ENCODE measurements around the gene ZNF335. TPM values are rescaled to one million over a fixed set of nuclear protein-coding genes. Genes with fewer than 3 reads are reported as not detected.

Gene ZNF335
- total and polyA plus RNA-seq, 2 of the 13 experiments (the other 11 are each of a cell fraction or from before 2014, with no cell fraction given), result 9.7 to 13.7 TPM

DNA sequence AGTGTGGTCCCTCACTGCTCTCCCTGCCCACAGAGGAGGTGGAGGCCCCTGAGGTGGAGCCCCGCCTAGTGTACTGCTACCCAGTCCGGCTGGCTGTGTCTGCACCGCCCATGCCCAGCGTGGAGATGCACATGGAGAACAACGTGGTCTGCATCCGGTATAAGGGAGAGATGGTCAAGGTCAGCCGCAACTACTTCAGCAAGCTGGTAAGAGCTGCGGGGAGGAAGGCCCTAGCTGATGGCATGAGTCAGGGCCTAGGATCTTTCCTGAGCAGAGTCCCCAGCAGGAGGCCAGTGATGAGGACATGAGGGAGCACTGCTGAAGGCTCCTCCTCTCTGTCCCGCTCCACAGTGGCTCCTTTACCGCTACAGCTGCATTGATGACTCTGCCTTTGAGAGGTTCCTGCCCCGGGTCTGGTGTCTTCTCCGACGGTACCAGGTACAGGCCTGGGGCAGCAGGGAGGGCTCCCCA is 26.3 kb downstream of the ZNF335 start (continued):
- TF ChIP-seq, protein P1, sequence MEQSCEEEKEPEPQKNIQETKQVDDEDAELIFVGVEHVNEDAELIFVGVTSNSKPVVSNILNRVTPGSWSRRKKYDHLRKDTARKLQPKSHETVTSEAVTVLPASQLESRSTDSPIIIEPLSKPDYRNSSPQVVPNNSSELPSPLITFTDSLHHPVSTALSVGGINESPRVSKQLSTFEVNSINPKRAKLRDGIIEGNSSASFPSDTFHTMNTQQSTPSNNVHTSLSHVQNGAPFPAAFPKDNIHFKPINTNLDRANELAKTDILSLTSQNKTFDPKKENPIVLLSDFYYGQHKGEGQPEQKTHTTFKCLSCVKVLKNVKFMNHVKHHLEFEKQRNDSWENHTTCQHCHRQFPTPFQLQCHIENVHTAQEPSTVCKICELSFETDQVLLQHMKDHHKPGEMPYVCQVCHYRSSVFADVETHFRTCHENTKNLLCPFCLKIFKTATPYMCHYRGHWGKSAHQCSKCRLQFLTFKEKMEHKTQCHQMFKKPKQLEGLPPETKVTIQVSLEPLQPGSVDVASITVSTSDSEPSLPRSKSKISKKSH (CRISPR knock-in tag; IDR thresholded peaks at IDR 0.05; ENCODE audit: borderline replicate concordance), result peak; percentile 48; the same call in 1 of the 2 replicates
- TF ChIP-seq POLR2AphosphoS5 (IDR thresholded peaks at IDR 0.05; ENCODE audit: low read depth, low read length) (0 out of 2 replicates have a peak, but pooled peaks have one; percentile 7), ZNF569 (CRISPR knock-in tag; IDR thresholded peaks at IDR 0.05; ENCODE audit: borderline replicate concordance) (no peak), FOSL2 (CRISPR knock-in tag; IDR thresholded peaks at IDR 0.05) (peak; percentile 49), DPF2 (CRISPR knock-in tag; IDR thresholded peaks at IDR 0.05; ENCODE audit: borderline replicate concordance, low read depth) (0 out of 2 replicates have a peak, but pooled peaks have one; percentile 8), ZHX1 (CRISPR knock-in tag; IDR thresholded peaks at IDR 0.05; ENCODE audit: low read depth) (peak; percentile 50; the same call in 1 of the 2 replicates), ZBTB33 (CRISPR knock-in tag; IDR thresholded peaks at IDR 0.05) (peak; percentile 97), HES4 (CRISPR knock-in tag; IDR thresholded peaks at IDR 0.05; ENCODE audit: borderline replicate concordance) (no peak; the same call in 1 of the 2 replicates), MED1 (CRISPR knock-in tag; IDR thresholded peaks at IDR 0.05) (no peak), NFRKB (IDR thresholded peaks at IDR 0.05) (no peak)
- TF ChIP-seq, protein P2, sequence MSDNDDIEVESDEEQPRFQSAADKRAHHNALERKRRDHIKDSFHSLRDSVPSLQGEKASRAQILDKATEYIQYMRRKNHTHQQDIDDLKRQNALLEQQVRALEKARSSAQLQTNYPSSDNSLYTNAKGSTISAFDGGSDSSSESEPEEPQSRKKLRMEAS (IDR thresholded peaks at IDR 0.05), result 0 out of 2 replicates have a peak, but pooled peaks have one; percentile 15

Data from HepG2 (cell line).